T-helper 2 cell treated with Interferon-gamma antibody and Interleukin-4, amounts not matched to agents 5 μg/mL and 100 μg/mL, for 36 hours (primary cell): ENCODE results near the gene LRRC4C.

Source experiments
- DNase-seq: peaks from one replicate; pipeline ENCODE4 v3.0.0; 2021; ENCODE audit warnings: low spot score
- H3K27ac Mint-ChIP-seq: one replicate; pipeline ENCODE4 v1.8.0; 2021; ENCODE audit warnings: mild to moderate bottlenecking, mixed read lengths
- H3K27me3 Mint-ChIP-seq: one replicate; pipeline ENCODE4 v1.8.0; 2021; ENCODE audit warnings: low read depth, mixed read lengths
- H3K36me3 Mint-ChIP-seq: one replicate; pipeline ENCODE4 v1.8.0; 2021; ENCODE audit warnings: low read depth, mixed read lengths
- H3K4me1 Mint-ChIP-seq: one replicate; pipeline ENCODE4 v1.8.0; 2021; ENCODE audit warnings: low read depth, mixed read lengths
- H3K4me3 Mint-ChIP-seq: one replicate; pipeline ENCODE4 v1.8.0; 2022; ENCODE audit warnings: mild to moderate bottlenecking, moderate library complexity, mixed read lengths
- H3K9me3 Mint-ChIP-seq: one replicate; pipeline ENCODE4 v1.8.0; 2021; ENCODE audit warnings: mixed read lengths

Gene LRRC4C

GRCh38 chr11:41399323-41399722 is 60.1 kb downstream of the LRRC4C start:
- no peak overlapping the region for H3K4me3 Mint-ChIP-seq
- H3K36me3 Mint-ChIP-seq, result no peaks in the 10 kb centered on the region
- no peaks in the 10 kb centered on the region for H3K27me3 Mint-ChIP-seq
- peaks cover 50% of the 10 kb centered on the region for H3K9me3 Mint-ChIP-seq
- H3K4me1 Mint-ChIP-seq, result no peaks in the 10 kb centered on the region
- no peak for DNase-seq
- no peak overlapping the region for H3K27ac Mint-ChIP-seq

GRCh38 chr11:41398175-41398574 is 61.3 kb downstream of the LRRC4C start:
- peaks cover 46% of the 10 kb centered on the region for H3K9me3 Mint-ChIP-seq
- no peaks in the 10 kb centered on the region for H3K4me1 Mint-ChIP-seq
- no peaks in the 10 kb centered on the region for H3K36me3 Mint-ChIP-seq
- no peak overlapping the region for H3K27ac Mint-ChIP-seq
- H3K27me3 Mint-ChIP-seq, result no peaks in the 10 kb centered on the region
- no peak overlapping the region for H3K4me3 Mint-ChIP-seq
- DNase-seq, result no peak

GRCh38 chr11:41394521-41395195 is 64.8 kb downstream of the LRRC4C start:
- Mint-ChIP-seq H3K9me3 (peaks cover 37% of the 10 kb centered on the region), H3K4me1 (no peaks in the 10 kb centered on the region), H3K27ac (no peak overlapping the region), H3K27me3 (no peaks in the 10 kb centered on the region), H3K4me3 (no peak overlapping the region), H3K36me3 (no peaks in the 10 kb centered on the region)
- no peak for DNase-seq

GRCh38 chr11:41392596-41392995 is 66.9 kb downstream of the LRRC4C start:
- Mint-ChIP-seq H3K36me3 (no peaks in the 10 kb centered on the region), H3K4me3 (no peak overlapping the region), H3K27ac (no peak overlapping the region), H3K4me1 (no peaks in the 10 kb centered on the region), H3K9me3 (peaks cover 36% of the 10 kb centered on the region), H3K27me3 (no peaks in the 10 kb centered on the region)
- DNase-seq, result no peak

GRCh38 chr11:41389623-41390130 is 69.8 kb downstream of the LRRC4C start:
- Mint-ChIP-seq H3K4me3 (no peak overlapping the region), H3K9me3 (peaks cover 23% of the 10 kb centered on the region), H3K27me3 (no peaks in the 10 kb centered on the region), H3K36me3 (no peaks in the 10 kb centered on the region), H3K4me1 (no peaks in the 10 kb centered on the region), H3K27ac (no peak overlapping the region)
- no peak for DNase-seq

GRCh38 chr11:41384329-41384728 is 75.1 kb downstream of the LRRC4C start:
- Mint-ChIP-seq H3K27me3 (no peaks in the 10 kb centered on the region), H3K4me1 (no peaks in the 10 kb centered on the region), H3K27ac (no peak overlapping the region), H3K9me3 (peaks cover 25% of the 10 kb centered on the region), H3K36me3 (no peaks in the 10 kb centered on the region), H3K4me3 (no peak overlapping the region)
- no peak for DNase-seq

- no peak for DNase-seq
- Mint-ChIP-seq H3K27me3 (no peaks in the 10 kb centered on the region), H3K4me1 (no peaks in the 10 kb centered on the region), H3K36me3 (no peaks in the 10 kb centered on the region), H3K27ac (no peak overlapping the region), H3K4me3 (no peak overlapping the region), H3K9me3 (peaks cover 24% of the 10 kb centered on the region)
These were observed 75.7 kb downstream of the LRRC4C start for GRCh38 chr11:41383768-41384167.

- Mint-ChIP-seq H3K4me3 (no peak overlapping the region), H3K36me3 (no peaks in the 10 kb centered on the region), H3K27ac (no peak overlapping the region), H3K4me1 (no peaks in the 10 kb centered on the region), H3K9me3 (peaks cover 22% of the 10 kb centered on the region), H3K27me3 (no peaks in the 10 kb centered on the region)
- no peak for DNase-seq
These were observed 76.5 kb downstream of the LRRC4C start for GRCh38 chr11:41382927-41383326.

GRCh38 chr11:41379084-41379483 is 80.4 kb downstream of the LRRC4C start:
- no peak for DNase-seq
- Mint-ChIP-seq H3K4me1 (no peaks in the 10 kb centered on the region), H3K4me3 (no peak overlapping the region), H3K27ac (no peak overlapping the region), H3K36me3 (no peaks in the 10 kb centered on the region), H3K27me3 (no peaks in the 10 kb centered on the region), H3K9me3 (peaks cover 23% of the 10 kb centered on the region)

GRCh38 chr11:41377709-41378394 is 81.6 kb downstream of the LRRC4C start:
- DNase-seq, result no peak
- Mint-ChIP-seq H3K36me3 (no peaks in the 10 kb centered on the region), H3K27ac (no peak overlapping the region), H3K4me3 (no peak overlapping the region), H3K9me3 (peaks cover 26% of the 10 kb centered on the region), H3K4me1 (no peaks in the 10 kb centered on the region), H3K27me3 (no peaks in the 10 kb centered on the region)

GRCh38 chr11:41351825-41352224 is 107.6 kb downstream of the LRRC4C start:
- no peak overlapping the region for H3K27ac Mint-ChIP-seq
- no peak for DNase-seq
- no peak overlapping the region for H3K4me3 Mint-ChIP-seq
- no peaks in the 10 kb centered on the region for H3K27me3 Mint-ChIP-seq
- peaks cover 35% of the 10 kb centered on the region for H3K9me3 Mint-ChIP-seq
- no peaks in the 10 kb centered on the region for H3K4me1 Mint-ChIP-seq
- no peaks in the 10 kb centered on the region for H3K36me3 Mint-ChIP-seq

GRCh38 chr11:41346042-41346441 is 113.4 kb downstream of the LRRC4C start:
- no peaks in the 10 kb centered on the region for H3K27me3 Mint-ChIP-seq
- H3K4me1 Mint-ChIP-seq, result no peaks in the 10 kb centered on the region
- H3K27ac Mint-ChIP-seq, result no peak overlapping the region
- no peak for DNase-seq
- no peaks in the 10 kb centered on the region for H3K36me3 Mint-ChIP-seq
- no peak overlapping the region for H3K4me3 Mint-ChIP-seq
- peaks cover 38% of the 10 kb centered on the region for H3K9me3 Mint-ChIP-seq

GRCh38 chr11:41334007-41334933 is 125.2 kb downstream of the LRRC4C start:
- H3K36me3 Mint-ChIP-seq, result no peaks in the 10 kb centered on the region
- H3K27ac Mint-ChIP-seq, result no peak overlapping the region
- no peaks in the 10 kb centered on the region for H3K4me1 Mint-ChIP-seq
- no peaks in the 10 kb centered on the region for H3K27me3 Mint-ChIP-seq
- H3K9me3 Mint-ChIP-seq, result peaks cover 38% of the 10 kb centered on the region
- no peak overlapping the region for H3K4me3 Mint-ChIP-seq
- DNase-seq, result no peak

GRCh38 chr11:41333357-41333756 is 126.1 kb downstream of the LRRC4C start:
- DNase-seq, result no peak
- Mint-ChIP-seq H3K36me3 (no peaks in the 10 kb centered on the region), H3K4me1 (no peaks in the 10 kb centered on the region), H3K4me3 (no peak overlapping the region), H3K9me3 (peaks cover 39% of the 10 kb centered on the region), H3K27ac (no peak overlapping the region), H3K27me3 (no peaks in the 10 kb centered on the region)
